LNCaP clone FGC (cell line): ENCODE results near the gene RSAD2.
A peak's percentile ranks its signal among the peaks of the same experiment; 100 is the strongest.

Experiments
- DNase-seq: peaks from one replicate; pipeline ENCODE4 v3.0.0-alpha.2; 2011; ENCODE audit warnings: low read depth
- H3K4me3 ChIP-seq: 2 replicates; pipeline ENCODE4 v1.5.1; 2011; ENCODE audit warnings: mild to moderate bottlenecking, low read depth, low read length, control low read depth
- CTCF ChIP-seq: IDR thresholded peaks from 2 replicates; pipeline ENCODE4 v1.5.1; 2012; ENCODE audit warnings: mild to moderate bottlenecking; ENCODE audit not compliant: control insufficient read depth, insufficient read depth; ENCODE audit errors: extremely low read depth

RSAD2 gene

GRCh38 chr2:6863792-6864191 is 13.8 kb upstream of the RSAD2 start:
- no peak for DNase-seq
- TF ChIP-seq CTCF, result no peak
- no peak overlapping the region for H3K4me3 ChIP-seq

- DNase-seq, result no peak
- no peak for TF ChIP-seq CTCF
- H3K4me3 ChIP-seq, result no peak overlapping the region
These were observed 13.3 kb upstream of the RSAD2 start for GRCh38 chr2:6864231-6864754.

- no peak for TF ChIP-seq CTCF
- no peak for DNase-seq
- peak overlapping the region; percentile 56; the same call in 1 of the 2 replicates for H3K4me3 ChIP-seq
These were observed 12.6 kb upstream of the RSAD2 start for GRCh38 chr2:6864923-6865345.

GRCh38 chr2:6865346-6866274 is 12.0 kb upstream of the RSAD2 start, which contains the start of gene CMPK2:
TSS of gene CMPK2 (minus strand) at chr2:6865907. CDS start at chr2:6865696, 211 bp downstream.
- DNase-seq, result no peak

GRCh38 chr2:6866275-6866671 is 11.3 kb upstream of the RSAD2 start:
- peak overlapping the region; percentile 56 for H3K4me3 ChIP-seq
- TF ChIP-seq CTCF, result peak; percentile 91
- no peak for DNase-seq

More at GRCh38 chr2:6865346-6866274, 12.0 kb upstream of the RSAD2 start, which contains the start of gene CMPK2:
- peak within 1 kb of the TSS; percentile 56 for H3K4me3 ChIP-seq
- TF ChIP-seq CTCF, result 0 out of 2 replicates have a peak, but pooled peaks have one; percentile 13

- no peak for DNase-seq
- H3K4me3 ChIP-seq, result no peak overlapping the region
- TF ChIP-seq CTCF, result no peak
These were observed 10.6 kb upstream of the RSAD2 start for GRCh38 chr2:6866982-6867381.

GRCh38 chr2:6872394-6872793 is 5.2 kb upstream of the RSAD2 start:
- DNase-seq, result no peak
- no peak for TF ChIP-seq CTCF

More at GRCh38 chr2:6872394-6872793, 5.2 kb upstream of the RSAD2 start:
- no peak overlapping the region for H3K4me3 ChIP-seq
